OCI-LY7 (cell line): ENCODE results near the gene PLXDC1. TPM values are rescaled to one million over a fixed set of nuclear protein-coding genes. Genes with fewer than 3 reads are reported as not detected.

Experiments used
- BruUV-seq: library from RNA; stranded (reverse); fragments of 400-500 nt; replicated peaks from 2 replicates; lab custom pipeline; 2021; lab: Mats Ljungman, UMichigan
- CTCF ChIA-PET: fragments of 300-600 bp; sonication (Branson Sonifier 250); formaldehyde crosslinking; loops from one replicate; lab custom pipeline; 2022; ENCODE audit warnings: antibody characterized with exemption; ENCODE audit not compliant: unreplicated experiment; lab: Charles Lee
- POLR2A ChIA-PET: fragments of 300-600 bp; sonication (Branson Sonifier 250); formaldehyde crosslinking; loops from one replicate; lab custom pipeline; 2022; ENCODE audit warnings: antibody characterized with exemption; lab: Charles Lee
- DNase-seq: peaks from one replicate; pipeline ENCODE4 v3.0.0-alpha.2; 2015; ENCODE audit warnings: low spot score
- H2AFZ ChIP-seq: fragments of 200-600 bp; sonication (generic), shearing (Covaris generic); 2 replicates; pipeline ENCODE4 v1.6.1; 2014; ENCODE audit warnings: mild to moderate bottlenecking, antibody characterized with exemption, low read length, moderate library complexity
- H3K27ac ChIP-seq: fragments of 200-600 bp; sonication (generic); 2 replicates; pipeline ENCODE4 v1.5.1; 2014; ENCODE audit warnings: mixed run types, low read depth, mild to moderate bottlenecking, moderate library complexity, low read length, inconsistent platforms; ENCODE audit not compliant: poor library complexity, severe bottlenecking
- H3K36me3 ChIP-seq: fragments of 200-600 bp; sonication (generic); 2 replicates; pipeline ENCODE4 v1.6.1; 2014; ENCODE audit warnings: mild to moderate bottlenecking, antibody characterized with exemption, low read length, moderate library complexity, mixed read lengths; ENCODE audit not compliant: insufficient read depth
- H3K4me1 ChIP-seq: fragments of 200-600 bp; sonication (generic); 2 replicates; pipeline ENCODE4 v1.5.1; 2014; ENCODE audit warnings: mild to moderate bottlenecking, low read length; ENCODE audit not compliant: insufficient read depth, poor library complexity, severe bottlenecking
- H3K4me2 ChIP-seq: fragments of 200-600 bp; sonication (generic); 2 replicates; pipeline ENCODE4 v1.6.1; 2014; ENCODE audit warnings: mild to moderate bottlenecking, low read length
- H3K4me3 ChIP-seq: fragments of 200-600 bp; sonication (generic); 2 replicates; pipeline ENCODE4 v1.5.1; 2014; ENCODE audit warnings: mild to moderate bottlenecking, low read depth, low read length; ENCODE audit not compliant: poor library complexity, severe bottlenecking
- H3K79me2 ChIP-seq: fragments of 200-600 bp; sonication (generic); 2 replicates; pipeline ENCODE4 v1.6.1; 2016; ENCODE audit warnings: low read depth, mild to moderate bottlenecking, low read length, moderate library complexity, mixed read lengths; ENCODE audit not compliant: insufficient read depth
- H3K9me2 ChIP-seq: fragments of 200-600 bp; sonication (generic); 2 replicates; pipeline ENCODE4 v1.6.1; 2016; ENCODE audit warnings: mild to moderate bottlenecking, low read length, mixed read lengths; ENCODE audit not compliant: insufficient read depth
- H3K9me3 ChIP-seq: fragments of 200-600 bp; sonication (generic); 2 replicates; pipeline ENCODE4 v1.6.1; 2014; ENCODE audit warnings: mild to moderate bottlenecking, mixed run types, low read length, mixed read lengths
- H4K20me1 ChIP-seq: fragments of 200-600 bp; sonication (generic); 2 replicates; pipeline ENCODE4 v1.6.1; 2014; ENCODE audit warnings: mild to moderate bottlenecking, antibody characterized with exemption, low read length, moderate library complexity, mixed read lengths; ENCODE audit not compliant: insufficient read depth
- CTCF ChIP-seq: fragments of 200-600 bp; sonication (generic); conservative IDR thresholded peaks from 2 replicates; pipeline ENCODE4 v1.5.1; 2014; ENCODE audit warnings: mild to moderate bottlenecking, antibody characterized with exemption, low read length, moderate library complexity, mixed read lengths
- EZH2phosphoT487 ChIP-seq: fragments of 200-600 bp; sonication (generic); IDR thresholded peaks from 2 replicates; pipeline ENCODE4 v1.6.1; 2018; ENCODE audit warnings: low read depth, borderline replicate concordance, mild to moderate bottlenecking, mixed run types, antibody characterized with exemption, low read length, moderate library complexity, mixed read lengths
- intact Hi-C: fragments of 100-400 bp; cut with micrococcal nuclease; formaldehyde crosslinking; loops from one replicate; pipeline ENCODE4 v1.10.0; 2022; ENCODE audit not compliant: unreplicated experiment
- total RNA-seq, 2 experiments: library from RNA; depleted of rRNA in 1 of 2; stranded (reverse); fragments of >200 nt in 1 of 2; shearing (Covaris generic) in 1 of 2; gene quantifications; 2 replicates each; pipeline ENCODE4 v1.2.3, GENCODE V29; 2014 to 2022

PLXDC1 gene
- total RNA-seq, 2 experiments from 2014 or later, result 0.13 to 0.67 TPM

GRCh38 chr17:39105705-39106104 lies 45.7 kb downstream of the PLXDC1 start:
- ChIA-PET CTCF (interaction anchor here (0.7 kb wide), 1 partner anchor 47 kb away, joined by 3 read pairs; no protein-coding TSS in a partner anchor), POLR2A (interaction anchor here (0.5 kb wide), 2 partner anchors 129 to 524 kb away, joined by 4 to 5 read pairs; no protein-coding TSS in a partner anchor)
- Histone ChIP-seq H3K79me2 (no peaks in the 10 kb centered on the region), H2AFZ (no peak overlapping the region), H3K4me2 (no peak overlapping the region), H3K27ac (no peak overlapping the region), H3K9me3 (no peaks in the 10 kb centered on the region), H3K4me3 (no peak overlapping the region), H3K9me2 (no peaks in the 10 kb centered on the region), H3K4me1 (peaks cover 20% of the 10 kb centered on the region), H4K20me1 (no peaks in the 10 kb centered on the region), H3K36me3 (no peaks in the 10 kb centered on the region)
- intact Hi-C loops, result no loop called here
- BruUV-seq, result no TSS peak
- DNase-seq, result no peak
- TF ChIP-seq CTCF, result no peak
- TF ChIP-seq EZH2phosphoT487, result no peak

- no peak for DNase-seq
- CTCF ChIA-PET, result no interaction called here
- POLR2A ChIA-PET, result no interaction called here
- Histone ChIP-seq H3K4me1 (peaks cover 23% of the 10 kb centered on the region), H3K27ac (no peak overlapping the region), H2AFZ (no peak overlapping the region), H3K36me3 (no peaks in the 10 kb centered on the region), H4K20me1 (no peaks in the 10 kb centered on the region), H3K9me2 (no peaks in the 10 kb centered on the region), H3K4me2 (no peak overlapping the region), H3K4me3 (no peak overlapping the region), H3K9me3 (no peaks in the 10 kb centered on the region), H3K79me2 (no peaks in the 10 kb centered on the region)
- no TSS peak for BruUV-seq
- intact Hi-C loops, result no loop called here
- TF ChIP-seq CTCF (no peak), EZH2phosphoT487 (no peak)
Observed at GRCh38 chr17:39104657-39105056, 46.8 kb downstream of the PLXDC1 start.

- H3K4me1 ChIP-seq, result peaks cover 28% of the 10 kb centered on the region
- H3K79me2 ChIP-seq, result no peaks in the 10 kb centered on the region
- no peaks in the 10 kb centered on the region for H3K9me2 ChIP-seq
- BruUV-seq, result no TSS peak
- no peak overlapping the region for H3K4me2 ChIP-seq
- no peaks in the 10 kb centered on the region for H3K36me3 ChIP-seq
- H3K4me3 ChIP-seq, result no peak overlapping the region
- H3K9me3 ChIP-seq, result no peaks in the 10 kb centered on the region
- H2AFZ ChIP-seq, result no peak overlapping the region
- TF ChIP-seq EZH2phosphoT487 (no peak), CTCF (no peak)
- POLR2A ChIA-PET, result interaction anchor here (0.7 kb wide), 1 partner anchor 71 kb away, joined by 5 read pairs; no protein-coding TSS in a partner anchor
- intact Hi-C loops, result no loop called here
- no peaks in the 10 kb centered on the region for H4K20me1 ChIP-seq
- CTCF ChIA-PET, result no interaction called here
- no peak for DNase-seq
- H3K27ac ChIP-seq, result no peak overlapping the region
Observed at GRCh38 chr17:39104046-39104445, 47.4 kb downstream of the PLXDC1 start.
